Measurements from ENCODE around the gene KIF1C. TPM values are rescaled to one million over a fixed set of nuclear protein-coding genes. Genes with fewer than 3 reads are reported as not detected.

Gene KIF1C
- total RNA-seq, 2 experiments from 2014 or later: 39.8 to 51.0 TPM

DNA sequence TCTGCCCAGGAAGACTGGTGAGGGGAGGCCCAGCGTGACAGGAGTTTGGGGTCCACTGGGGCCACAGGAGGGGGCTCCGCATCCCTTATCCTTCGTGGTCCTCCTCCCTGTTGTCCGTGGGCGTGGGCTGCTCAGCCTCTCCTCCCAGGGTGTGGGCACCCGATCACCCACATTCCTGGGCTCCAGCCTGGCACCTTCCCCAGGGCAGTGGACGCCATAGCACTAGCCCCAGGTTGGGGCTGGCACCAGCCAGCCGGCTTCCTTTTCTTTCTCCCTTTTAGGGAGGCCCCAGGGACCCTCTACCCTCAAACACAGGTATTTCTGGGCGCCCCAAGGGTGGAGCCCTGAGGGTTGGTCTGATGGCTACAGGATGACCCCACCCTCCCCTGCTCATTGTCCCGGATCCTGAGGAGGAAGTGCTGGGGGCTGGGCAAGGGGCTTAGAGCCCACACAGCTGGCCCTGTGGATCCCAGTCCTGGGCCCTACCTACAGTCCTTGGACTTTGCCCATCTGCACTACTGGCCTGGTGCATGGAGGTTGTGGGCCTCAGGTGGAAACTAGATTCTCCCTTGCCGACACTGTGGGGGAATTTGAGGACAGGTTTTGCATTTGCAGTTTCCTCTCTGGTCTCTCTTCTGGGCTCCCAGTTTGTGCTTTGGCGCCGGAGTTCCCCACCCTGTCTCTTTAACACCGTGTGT, 1.1 kb downstream of the KIF1C start:
- H3K27me3 Mint-ChIP-seq: no peaks in the 10 kb centered on the region
- peaks cover under 1% of the 10 kb centered on the region for H3K36me3 Mint-ChIP-seq
- H3K27ac Mint-ChIP-seq: no peak overlapping the region
- peak overlapping the region; percentile 79 for H3K4me3 Mint-ChIP-seq
- no peak for ATAC-seq
- DNase-seq: no peak
- peaks cover 16% of the 10 kb centered on the region for H3K4me1 Mint-ChIP-seq
- CTCF ChIA-PET: interaction anchor here (1.3 to 2.3 kb wide), 4 partner anchors 11 to 63 kb away, joined by 3 to 9 read pairs (median 6); partner anchors contain the start of gene CAMTA2
- H3K9me3 Mint-ChIP-seq (ENCODE audit: low read depth): no peaks in the 10 kb centered on the region

DNA sequence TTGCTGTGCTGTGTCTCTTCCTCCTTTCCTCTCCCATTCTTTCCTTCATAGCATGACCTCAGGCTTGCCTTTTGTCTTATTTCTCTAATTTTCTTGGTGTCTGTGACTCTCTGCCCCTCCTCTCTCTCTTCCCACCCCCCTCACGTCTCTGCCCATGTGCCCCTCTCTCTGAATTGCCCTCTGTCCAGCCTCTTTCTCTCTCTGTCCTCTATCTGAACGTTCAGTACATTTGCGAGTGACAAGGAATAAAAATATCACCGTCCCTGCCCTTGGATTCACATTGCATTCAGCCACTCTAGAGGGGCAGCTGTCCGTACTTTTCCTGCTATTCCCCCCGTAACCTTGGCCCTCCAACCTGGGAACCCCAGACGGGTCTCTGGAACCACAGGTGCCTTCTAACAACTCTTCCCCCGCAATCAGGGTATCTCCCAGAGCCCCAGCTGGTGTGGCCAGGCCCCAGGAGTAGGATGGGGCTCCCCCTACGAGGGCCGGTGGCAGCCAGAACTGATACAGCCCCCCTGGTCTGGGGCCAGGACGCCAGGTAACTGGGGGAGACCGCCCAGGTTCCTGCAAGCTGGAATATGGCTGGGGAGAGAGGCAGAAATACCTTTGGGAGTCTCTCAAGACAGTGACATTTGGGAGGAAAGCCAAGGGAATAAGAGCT, 1.8 kb downstream of the KIF1C start:
- CTCF ChIA-PET: interaction anchor here (1.3 kb wide), 2 partner anchors 12 to 19 kb away, joined by 3 to 5 read pairs; partner anchors contain the start of gene CAMTA2

DNA sequence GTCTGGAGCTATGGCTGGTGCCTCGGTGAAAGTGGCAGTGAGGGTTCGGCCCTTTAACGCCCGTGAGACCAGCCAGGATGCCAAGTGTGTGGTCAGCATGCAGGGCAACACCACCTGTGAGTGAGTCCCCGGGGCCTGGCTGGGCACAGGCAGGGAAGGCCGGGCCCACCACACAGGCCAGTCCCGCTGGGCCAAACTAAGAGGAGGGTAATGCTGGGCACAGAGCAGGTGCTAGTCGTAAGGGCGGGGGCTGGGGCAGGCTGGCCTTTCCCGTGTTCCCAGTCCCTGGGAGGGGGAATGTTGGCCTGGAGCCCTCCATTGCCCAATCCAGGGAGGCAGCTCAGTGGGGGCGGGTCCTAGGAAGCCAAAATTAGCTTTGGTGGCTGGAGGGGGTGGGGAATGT, 2.5 kb downstream of the KIF1C start:
- H3K9me3 Mint-ChIP-seq (ENCODE audit: low read depth): no peaks in the 10 kb centered on the region
- DNase-seq (no peak), ATAC-seq (no peak)
- H3K4me1 Mint-ChIP-seq: peaks cover 14% of the 10 kb centered on the region
- H3K27ac Mint-ChIP-seq: no peak overlapping the region
- CTCF ChIA-PET: interaction anchor here (1.1 to 1.3 kb wide), 2 partner anchors 13 to 20 kb away, joined by 4 to 5 read pairs; partner anchors contain the start of gene CAMTA2
- H3K4me3 Mint-ChIP-seq: no peak overlapping the region
- no peaks in the 10 kb centered on the region for H3K27me3 Mint-ChIP-seq
- H3K36me3 Mint-ChIP-seq: peaks cover 13% of the 10 kb centered on the region

More for the DNA sequence above, 1.8 kb downstream of the KIF1C start:
- Mint-ChIP-seq H3K4me1 (peaks cover 16% of the 10 kb centered on the region), H3K36me3 (peaks cover 8% of the 10 kb centered on the region), H3K27ac (no peak overlapping the region), H3K27me3 (no peaks in the 10 kb centered on the region), H3K9me3 (ENCODE audit: low read depth) (no peaks in the 10 kb centered on the region), H3K4me3 (peak overlapping the region; percentile 79)
- no peak for DNase-seq
- no peak for ATAC-seq

DNA sequence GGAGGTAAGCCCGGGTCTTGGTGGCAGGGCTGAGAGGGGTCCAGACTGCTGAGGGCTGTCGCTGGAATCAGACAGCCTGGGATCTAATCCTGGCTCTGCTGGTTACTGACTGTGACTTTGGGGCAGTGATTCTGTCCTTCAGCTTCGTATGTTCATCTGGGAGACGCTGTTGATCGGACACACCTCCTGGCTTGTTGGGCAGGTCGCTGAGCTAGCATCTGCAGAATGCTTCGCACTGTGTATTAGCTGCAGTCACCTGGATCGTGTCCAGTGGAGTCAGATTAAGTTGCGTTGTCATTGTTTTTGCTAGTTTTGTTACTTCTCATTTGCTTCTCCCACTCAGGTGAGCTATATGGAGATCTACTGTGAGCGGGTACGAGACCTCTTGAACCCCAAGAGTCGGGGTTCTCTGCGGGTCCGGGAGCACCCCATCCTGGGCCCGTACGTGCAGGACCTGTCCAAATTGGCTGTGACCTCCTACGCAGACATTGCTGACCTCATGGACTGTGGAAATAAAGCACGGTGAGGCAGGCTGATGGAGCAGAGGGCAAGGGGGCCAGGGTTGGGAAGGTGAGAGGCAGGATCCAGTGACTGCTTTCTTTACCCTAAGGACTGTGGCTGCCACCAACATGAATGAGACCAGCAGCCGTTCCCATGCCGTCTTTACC, 4.5 kb downstream of the KIF1C start:
- H3K27ac Mint-ChIP-seq: no peak overlapping the region
- ATAC-seq: no peak
- CTCF ChIA-PET: interaction anchor here (0.6 kb wide), 1 partner anchor 41 kb away, joined by 3 read pairs; no protein-coding TSS in a partner anchor
- DNase-seq: no peak
- peaks cover 22% of the 10 kb centered on the region for H3K36me3 Mint-ChIP-seq
- H3K9me3 Mint-ChIP-seq (ENCODE audit: low read depth): no peaks in the 10 kb centered on the region
- H3K4me3 Mint-ChIP-seq: no peak overlapping the region
- peaks cover 10% of the 10 kb centered on the region for H3K4me1 Mint-ChIP-seq
- no peaks in the 10 kb centered on the region for H3K27me3 Mint-ChIP-seq

DNA sequence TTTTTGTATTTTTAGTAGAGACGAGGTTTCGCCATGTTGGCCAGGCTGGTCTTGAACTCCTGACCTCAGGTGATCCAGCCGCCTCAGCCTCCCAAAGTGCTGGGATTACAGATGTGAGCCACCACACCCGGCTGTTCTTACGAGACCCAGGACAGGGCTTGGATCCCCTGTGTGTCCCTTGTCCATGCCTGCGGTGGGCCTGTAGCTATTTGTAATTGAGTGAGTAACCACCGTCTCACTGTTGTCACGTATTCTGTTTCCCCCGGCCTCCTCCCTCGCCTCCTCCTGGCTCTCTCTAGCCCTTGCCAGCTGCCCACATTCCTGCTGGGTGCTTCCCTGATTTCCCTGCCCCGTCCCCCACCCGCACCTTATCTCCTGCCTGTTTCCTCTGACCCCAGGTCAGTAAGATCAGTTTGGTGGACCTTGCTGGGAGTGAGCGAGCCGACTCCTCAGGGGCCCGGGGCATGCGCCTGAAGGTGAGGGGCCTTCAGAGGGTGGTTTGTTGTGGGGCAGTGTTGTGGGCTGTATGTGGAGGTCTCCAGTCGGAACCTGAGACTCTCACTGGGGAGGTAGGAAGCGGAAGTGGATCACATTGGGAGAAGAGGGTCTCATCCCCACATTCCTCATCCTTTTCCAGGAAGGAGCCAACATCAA, 5.6 kb downstream of the KIF1C start:
- peaks cover 10% of the 10 kb centered on the region for H3K4me1 Mint-ChIP-seq
- H3K27ac Mint-ChIP-seq: no peak overlapping the region
- H3K9me3 Mint-ChIP-seq (ENCODE audit: low read depth): no peaks in the 10 kb centered on the region
- DNase-seq: no peak
- CTCF ChIA-PET: no interaction called here
- peaks cover 31% of the 10 kb centered on the region for H3K36me3 Mint-ChIP-seq
- ATAC-seq: no peak
- no peak overlapping the region for H3K4me3 Mint-ChIP-seq
- H3K27me3 Mint-ChIP-seq: no peaks in the 10 kb centered on the region

DNA sequence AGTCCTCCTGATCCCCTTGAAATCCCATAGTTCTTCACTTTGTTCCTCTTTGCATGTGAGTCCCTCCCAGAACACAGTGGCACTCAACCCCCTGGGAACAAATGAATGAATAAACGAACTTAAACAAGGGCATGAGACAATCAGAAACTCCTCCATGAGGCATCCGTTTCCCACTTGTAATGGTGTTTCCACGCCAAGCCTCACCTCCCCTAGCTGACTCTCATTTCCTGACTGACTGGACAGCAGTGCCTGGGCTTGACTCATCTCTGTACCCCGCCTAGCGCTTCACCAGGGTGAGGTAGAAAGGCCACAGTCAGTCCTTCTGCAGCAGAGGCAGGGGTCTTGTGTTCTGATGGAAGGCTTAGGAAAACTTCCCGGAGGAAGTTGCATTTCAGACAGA, 14.2 kb downstream of the KIF1C start:
- Mint-ChIP-seq H3K27me3 (no peaks in the 10 kb centered on the region), H3K27ac (peak overlapping the region; percentile 69), H3K36me3 (peaks cover 36% of the 10 kb centered on the region), H3K4me3 (no peak overlapping the region), H3K4me1 (peaks cover 21% of the 10 kb centered on the region), H3K9me3 (ENCODE audit: low read depth) (no peaks in the 10 kb centered on the region)
- DNase-seq (peak; percentile 80), ATAC-seq (peak; percentile 86)
- CTCF ChIA-PET: interaction anchor here (1.6 to 1.9 kb wide), 3 partner anchors 21 to 31 kb away, joined by 3 to 5 read pairs (median 4); no protein-coding TSS in a partner anchor

GRCh38 chr17:5014357-5014756, 16.6 kb downstream of the KIF1C start:
- DNase-seq (no peak), ATAC-seq (no peak)
- H3K4me3 Mint-ChIP-seq: no peak overlapping the region
- H3K9me3 Mint-ChIP-seq (ENCODE audit: low read depth): no peaks in the 10 kb centered on the region
- peaks cover 30% of the 10 kb centered on the region for H3K4me1 Mint-ChIP-seq
- H3K27ac Mint-ChIP-seq: no peak overlapping the region
- peaks cover 21% of the 10 kb centered on the region for H3K36me3 Mint-ChIP-seq
- no peaks in the 10 kb centered on the region for H3K27me3 Mint-ChIP-seq
- CTCF ChIA-PET: no interaction called here

- Mint-ChIP-seq H3K36me3 (peaks cover 10% of the 10 kb centered on the region), H3K4me3 (no peak overlapping the region), H3K27me3 (no peaks in the 10 kb centered on the region), H3K27ac (peak overlapping the region; percentile 68), H3K4me1 (peaks cover 17% of the 10 kb centered on the region), H3K9me3 (ENCODE audit: low read depth) (no peaks in the 10 kb centered on the region)
- ATAC-seq (peak; percentile 86), DNase-seq (peak; percentile 67)
- CTCF ChIA-PET: interaction anchor here (0.6 to 3.9 kb wide), 12 partner anchors 11 to 127 kb away, joined by 3 to 23 read pairs (median 3); partner anchors contain the start of genes CAMTA2, CHRNE, INCA1 and SPAG7
Observed at GRCh38 chr17:5019475-5019956, 21.8 kb downstream of the KIF1C start.

- Mint-ChIP-seq H3K4me3 (no peak overlapping the region), H3K27ac (no peak overlapping the region), H3K9me3 (ENCODE audit: low read depth) (no peaks in the 10 kb centered on the region), H3K4me1 (peaks cover 17% of the 10 kb centered on the region), H3K27me3 (no peaks in the 10 kb centered on the region), H3K36me3 (peaks cover 8% of the 10 kb centered on the region)
- ATAC-seq: no peak
- no peak for DNase-seq
- CTCF ChIA-PET: interaction anchor here (1.3 to 3.9 kb wide), 5 partner anchors 10 to 73 kb away, joined by 3 to 23 read pairs (median 5); partner anchors contain the start of genes CAMTA2 and INCA1
Observed at GRCh38 chr17:5020502-5021023, 22.8 kb downstream of the KIF1C start.

GRCh38 chr17:5022171-5022711, 24.5 kb downstream of the KIF1C start:
- Mint-ChIP-seq H3K27ac (no peak overlapping the region), H3K4me1 (peaks cover 15% of the 10 kb centered on the region), H3K9me3 (ENCODE audit: low read depth) (no peaks in the 10 kb centered on the region), H3K36me3 (peaks cover 4% of the 10 kb centered on the region), H3K4me3 (no peak overlapping the region), H3K27me3 (no peaks in the 10 kb centered on the region)
- no peak for ATAC-seq
- no peak for DNase-seq
- CTCF ChIA-PET: interaction anchor here (1.2 kb wide), 1 partner anchor 8 kb away, joined by 3 read pairs; no protein-coding TSS in a partner anchor

- CTCF ChIA-PET: interaction anchor here (0.9 to 1.3 kb wide), 2 partner anchors 100 to 115 kb away, joined by 4 to 5 read pairs; no protein-coding TSS in a partner anchor
- no peak for ATAC-seq
- H3K27me3 Mint-ChIP-seq: no peaks in the 10 kb centered on the region
- H3K27ac Mint-ChIP-seq: no peak overlapping the region
- no peak overlapping the region for H3K4me3 Mint-ChIP-seq
- H3K9me3 Mint-ChIP-seq (ENCODE audit: low read depth): no peaks in the 10 kb centered on the region
- peaks cover 4% of the 10 kb centered on the region for H3K36me3 Mint-ChIP-seq
- DNase-seq: no peak
- peaks cover 13% of the 10 kb centered on the region for H3K4me1 Mint-ChIP-seq
Observed at GRCh38 chr17:5023588-5024147, 25.9 kb downstream of the KIF1C start.

GRCh38 chr17:5024604-5025003, 26.9 kb downstream of the KIF1C start:
- DNase-seq (no peak), ATAC-seq (no peak)
- CTCF ChIA-PET: no interaction called here
- peaks cover 5% of the 10 kb centered on the region for H3K4me1 Mint-ChIP-seq
- no peaks in the 10 kb centered on the region for H3K27me3 Mint-ChIP-seq
- H3K36me3 Mint-ChIP-seq: peaks cover 4% of the 10 kb centered on the region
- H3K9me3 Mint-ChIP-seq (ENCODE audit: low read depth): no peaks in the 10 kb centered on the region
- H3K4me3 Mint-ChIP-seq: no peak overlapping the region
- peak overlapping the region; percentile 18 for H3K27ac Mint-ChIP-seq

All from activated CD8-positive, alpha-beta memory T cell treated with anti-CD3 and anti-CD28 coated beads, Interleukin-2, amount 10 ng/mL, durations not matched to agents 7 days and 5 days (primary cell).